K562 (cell line): ENCODE data around the gene TTC16. TPM values are rescaled to one million over a fixed set of nuclear protein-coding genes. Genes with fewer than 3 reads are reported as not detected.

Experiments used
- ATF1 ChIP-seq, 2 experiments: fragments of 450-650 bp in 1 of 2; IDR thresholded peaks; 2 replicates each; pipeline ENCODE4 v1.6.1; 2016; ENCODE audit warnings: missing compliant biosample characterization in 1 of 2, missing genetic modification characterization in 1 of 2
- CBFB ChIP-seq: sonication (generic); formaldehyde crosslinking; IDR thresholded peaks from 2 replicates; pipeline ENCODE4 v1.4.0; 2020; ENCODE audit warnings: mild to moderate bottlenecking, missing genetic modification reagents
- CBX3 ChIP-seq, 2 experiments: IDR thresholded peaks; 1 replicate in 1 of 2; 2 replicates in 1 of 2; pipeline ENCODE4 v1.6.1; 2012; ENCODE audit warnings: inconsistent platforms in 2 of 2, low read length in 2 of 2, borderline replicate concordance in 1 of 2, control low read depth in 1 of 2
- CBX5 ChIP-seq: IDR thresholded peaks from 2 replicates; pipeline ENCODE4 v1.6.1; 2014; ENCODE audit warnings: low read depth, borderline replicate concordance
- CC2D1A ChIP-seq: fragments of 450-650 bp; IDR thresholded peaks from 2 replicates; pipeline ENCODE4 v1.6.1; 2017; ENCODE audit warnings: mild to moderate bottlenecking
- CTBP1 ChIP-seq: fragments of 450-650 bp; IDR thresholded peaks from 2 replicates; pipeline ENCODE4 v1.6.1; 2016; ENCODE audit warnings: borderline replicate concordance
- FOXA3 ChIP-seq, 2 experiments: fragments of 450-650 bp in 1 of 2; sonication (generic) in 1 of 2; formaldehyde crosslinking; IDR thresholded peaks in 1 of 2; conservative IDR thresholded peaks in 1 of 2; 2 replicates each; pipeline versions ENCODE4 v1.4.0 to v1.8.0; 2020 to 2022; ENCODE audit warnings: mild to moderate bottlenecking in 2 of 2, missing genetic modification reagents in 1 of 2
- GABPB1 ChIP-seq: sonication (generic); formaldehyde crosslinking; IDR thresholded peaks from 2 replicates; pipeline ENCODE4 v1.8.0; 2022; ENCODE audit warnings: mild to moderate bottlenecking, missing genetic modification reagents
- KDM1A ChIP-seq, 2 experiments: fragments of 450-650 bp; IDR thresholded peaks; 2 replicates each; pipeline ENCODE4 v1.6.1; 2016; ENCODE audit warnings: mild to moderate bottlenecking in 2 of 2
- NFYB ChIP-seq: IDR thresholded peaks from 2 replicates; pipeline ENCODE4 v1.6.1; 2011; ENCODE audit warnings: mild to moderate bottlenecking, moderate library complexity; ENCODE audit not compliant: insufficient read length; ENCODE audit errors: extremely low read depth
- RBM14 ChIP-seq: fragments of 200-400 bp; formaldehyde crosslinking; IDR thresholded peaks from 2 replicates; pipeline ENCODE4 v1.6.1; 2018; ENCODE audit warnings: low read depth, mild to moderate bottlenecking, low read length, moderate library complexity, borderline replicate concordance; ENCODE audit not compliant: insufficient read depth
- SIX5 ChIP-seq, 2 experiments: IDR thresholded peaks; 2 replicates each; pipeline ENCODE4 v1.6.1; 2011; ENCODE audit warnings: low read length in 2 of 2, borderline replicate concordance in 1 of 2, low read depth in 1 of 2, mild to moderate bottlenecking in 1 of 2, moderate library complexity in 1 of 2; ENCODE audit not compliant: insufficient read depth in 1 of 2
- TFAP4 ChIP-seq: sonication (generic); formaldehyde crosslinking; IDR thresholded peaks from 2 replicates; pipeline ENCODE4 v1.8.0; 2022; ENCODE audit warnings: missing genetic modification reagents, mild to moderate bottlenecking, moderate library complexity, borderline replicate concordance
- ZBTB17 ChIP-seq: fragments of 450-650 bp; formaldehyde crosslinking; IDR thresholded peaks from 2 replicates; pipeline ENCODE4 v1.4.0; 2020; ENCODE audit warnings: mild to moderate bottlenecking
- ZFP36 ChIP-seq: fragments of 150-350 bp; IDR thresholded peaks from 2 replicates; pipeline ENCODE4 v1.6.1; 2018; ENCODE audit warnings: low read length, low read depth; ENCODE audit not compliant: partially characterized antibody
- ZNF395 ChIP-seq: fragments of 200-800 bp; sonication (Bioruptor generic); IDR thresholded peaks from 2 replicates; pipeline ENCODE4 v1.6.1; 2017; ENCODE audit warnings: missing genetic modification characterization, missing compliant biosample characterization
- ZNF75A ChIP-seq: fragments of 450-650 bp; formaldehyde crosslinking; IDR thresholded peaks from 2 replicates; pipeline ENCODE4 v1.4.0; 2020; ENCODE audit warnings: mild to moderate bottlenecking
- ZZZ3 ChIP-seq: fragments of 450-650 bp; IDR thresholded peaks from 2 replicates; pipeline ENCODE4 v1.6.1; 2016; ENCODE audit warnings: antibody characterized with exemption, mild to moderate bottlenecking, moderate library complexity
- polyA plus RNA-seq, 8 experiments: library from polyadenylated mRNA; depleted of rRNA in 4 of 8; stranded (reverse) in 5 of 8; unstranded in 3 of 8; fragments of >200 nt; fragmentation: Nextera tagmentation in 2 of 8; fragmentation: Illumina TruSeq in 1 of 8; extraction: Ambion mirVana in 2 of 8; extraction: Trizol in 1 of 8; gene quantifications; 2 replicates each; pipeline versions ENCODE4 v1.2.1 to v1.2.3, GENCODE V29; 2011 to 2014; ENCODE audit warnings: inconsistent platforms in 1 of 8, missing spikeins in 1 of 8
- total RNA-seq, 7 experiments: library from RNA; depleted of rRNA in 6 of 7; stranded (reverse); fragments of >200 nt in 6 of 7; fragmentation: Illumina TruSeq in 2 of 7; extraction: Trizol in 2 of 7; gene quantifications; 2 replicates each; pipeline versions ENCODE4 v1.2.1 to v1.2.3, GENCODE V29; 2011 to 2021; ENCODE audit warnings: low replicate concordance in 1 of 7
- TF ChIP-seq, protein P1 (sequence below): fragments of 250-450 bp; sonication (Bioruptor Pico); IDR thresholded peaks from 2 replicates; pipeline ENCODE4 v1.5.0; 2020; ENCODE audit warnings: mild to moderate bottlenecking, borderline replicate concordance
- TF ChIP-seq, protein P2 (sequence below): IDR thresholded peaks from 3 replicates; pipeline ENCODE4 v1.6.1; 2011; ENCODE audit warnings: borderline replicate concordance, mild to moderate bottlenecking; ENCODE audit not compliant: insufficient read length, insufficient read depth

The TTC16 gene
- total and polyA plus RNA-seq, 9 of the 15 experiments (the other 6 are each of a cell fraction or from before 2014, with no cell fraction given) = 0.11 TPM; not detected in 8

GRCh38 chr9:127779136-127779981 lies 63.5 kb downstream of the TTC16 start (continued):
- TF ChIP-seq ZZZ3 = no peak
- no peak for TF ChIP-seq ZNF75A (CRISPR knock-in tag)
- no peak for TF ChIP-seq ATF1 (CRISPR knock-in tag; IDR thresholded peaks at IDR 0.05)
- TF ChIP-seq ATF1 (tag; IDR thresholded peaks at IDR 0.05) = no peak
- no peak for TF ChIP-seq CC2D1A
- no peak for TF ChIP-seq CBFB (CRISPR knock-in tag)
- TF ChIP-seq FOXA3 (CRISPR knock-in tag; conservative IDR thresholded peaks at IDR 0.05 in 1 of 2, IDR thresholded peaks at IDR 0.05 in 1 of 2) = no peak
- TF ChIP-seq CBX5 = no peak
- no peak for TF ChIP-seq RBM14
- TF ChIP-seq, protein P1, sequence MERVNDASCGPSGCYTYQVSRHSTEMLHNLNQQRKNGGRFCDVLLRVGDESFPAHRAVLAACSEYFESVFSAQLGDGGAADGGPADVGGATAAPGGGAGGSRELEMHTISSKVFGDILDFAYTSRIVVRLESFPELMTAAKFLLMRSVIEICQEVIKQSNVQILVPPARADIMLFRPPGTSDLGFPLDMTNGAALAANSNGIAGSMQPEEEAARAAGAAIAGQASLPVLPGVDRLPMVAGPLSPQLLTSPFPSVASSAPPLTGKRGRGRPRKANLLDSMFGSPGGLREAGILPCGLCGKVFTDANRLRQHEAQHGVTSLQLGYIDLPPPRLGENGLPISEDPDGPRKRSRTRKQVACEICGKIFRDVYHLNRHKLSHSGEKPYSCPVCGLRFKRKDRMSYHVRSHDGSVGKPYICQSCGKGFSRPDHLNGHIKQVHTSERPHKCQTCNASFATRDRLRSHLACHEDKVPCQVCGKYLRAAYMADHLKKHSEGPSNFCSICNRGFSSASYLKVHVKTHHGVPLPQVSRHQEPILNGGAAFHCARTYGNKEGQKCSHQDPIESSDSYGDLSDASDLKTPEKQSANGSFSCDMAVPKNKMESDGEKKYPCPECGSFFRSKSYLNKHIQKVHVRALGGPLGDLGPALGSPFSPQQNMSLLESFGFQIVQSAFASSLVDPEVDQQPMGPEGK (CRISPR knock-in tag) = no peak
- 0 out of 2 replicates have a peak, but pooled peaks have one; percentile 19 for TF ChIP-seq CTBP1
- 0 out of 2 replicates have a peak, but pooled peaks have one; percentile 19 for TF ChIP-seq GABPB1 (CRISPR knock-in tag)
- TF ChIP-seq, protein P2, sequence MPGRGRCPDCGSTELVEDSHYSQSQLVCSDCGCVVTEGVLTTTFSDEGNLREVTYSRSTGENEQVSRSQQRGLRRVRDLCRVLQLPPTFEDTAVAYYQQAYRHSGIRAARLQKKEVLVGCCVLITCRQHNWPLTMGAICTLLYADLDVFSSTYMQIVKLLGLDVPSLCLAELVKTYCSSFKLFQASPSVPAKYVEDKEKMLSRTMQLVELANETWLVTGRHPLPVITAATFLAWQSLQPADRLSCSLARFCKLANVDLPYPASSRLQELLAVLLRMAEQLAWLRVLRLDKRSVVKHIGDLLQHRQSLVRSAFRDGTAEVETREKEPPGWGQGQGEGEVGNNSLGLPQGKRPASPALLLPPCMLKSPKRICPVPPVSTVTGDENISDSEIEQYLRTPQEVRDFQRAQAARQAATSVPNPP = no peak
- TF ChIP-seq TFAP4 (CRISPR knock-in tag) = peak; percentile 62; the same call in 1 of the 2 replicates
- TF ChIP-seq NFYB = no peak
- TF ChIP-seq SIX5 (IDR thresholded peaks at IDR 0.05; ENCODE audit: borderline replicate concordance in 1 of 2, insufficient read depth in 1 of 2, low read depth in 1 of 2, low read length in 2 of 2) = no peak
- no peak for TF ChIP-seq CBX3 (IDR thresholded peaks at IDR 0.05; ENCODE audit: borderline replicate concordance in 1 of 2, low read length in 2 of 2)
- peak in 1 of 2 experiments; percentile 60; a peak in 2 of 4 replicates for TF ChIP-seq KDM1A (IDR thresholded peaks at IDR 0.05)
- peak; percentile 92 for TF ChIP-seq ZFP36
- no peak for TF ChIP-seq ZNF395 (CRISPR knock-in tag)
- TF ChIP-seq ZBTB17 (CRISPR knock-in tag) = no peak
